DOHH2 (cell line): Measurements from ENCODE around the gene ACTR5.

ENCODE experiments used
- H3F3A ChIP-seq: fragments of 200-600 bp; sonication (generic), shearing (Covaris generic); 2 replicates; pipeline ENCODE4 v1.6.0; 2016; ENCODE audit warnings: antibody characterized with exemption, mild to moderate bottlenecking; ENCODE audit not compliant: control insufficient read depth, insufficient read depth
- H3K27ac ChIP-seq: fragments of 200-600 bp; sonication (generic); 2 replicates; pipeline ENCODE4 v1.5.1; 2014; ENCODE audit warnings: low read depth, mild to moderate bottlenecking, low read length, moderate library complexity
- H3K27me3 ChIP-seq: fragments of 200-600 bp; sonication (generic); 2 replicates; pipeline ENCODE4 v1.6.1; 2014; ENCODE audit warnings: mild to moderate bottlenecking, low read length, mixed read lengths; ENCODE audit not compliant: control insufficient read depth
- H3K36me3 ChIP-seq: fragments of 200-600 bp; sonication (generic); 2 replicates; pipeline ENCODE4 v1.6.1; 2014; ENCODE audit warnings: mild to moderate bottlenecking, low read length, moderate library complexity, mixed read lengths; ENCODE audit not compliant: control insufficient read depth
- H3K4me1 ChIP-seq: fragments of 200-600 bp; sonication (generic); 2 replicates; pipeline ENCODE4 v1.6.1; 2014; ENCODE audit warnings: mild to moderate bottlenecking, low read length, mixed read lengths; ENCODE audit not compliant: control insufficient read depth
- H3K4me2 ChIP-seq: fragments of 200-600 bp; sonication (generic); 2 replicates; pipeline ENCODE4 v1.6.0; 2014; ENCODE audit warnings: mild to moderate bottlenecking, low read length, moderate library complexity
- H3K4me3 ChIP-seq: fragments of 200-600 bp; sonication (generic); 2 replicates; pipeline ENCODE4 v1.5.1; 2014; ENCODE audit warnings: mild to moderate bottlenecking, low read length, mixed read lengths
- H3K79me2 ChIP-seq: fragments of 200-600 bp; sonication (generic); 2 replicates; pipeline ENCODE4 v1.6.1; 2014; ENCODE audit warnings: mild to moderate bottlenecking, low read length, mixed read lengths; ENCODE audit not compliant: control insufficient read depth
- H3K9me2 ChIP-seq: fragments of 200-600 bp; sonication (generic); replicated peaks from 2 replicates; pipeline ENCODE4 v1.6.1; 2014; ENCODE audit warnings: mild to moderate bottlenecking, low read length, mixed read lengths; ENCODE audit not compliant: control insufficient read depth
- H3K9me3 ChIP-seq: fragments of 200-600 bp; sonication (generic); 2 replicates; pipeline ENCODE4 v1.6.1; 2014; ENCODE audit warnings: antibody characterized with exemption, low read length, mixed read lengths; ENCODE audit not compliant: control insufficient read depth, insufficient read depth
- H4K20me1 ChIP-seq: fragments of 200-600 bp; sonication (generic); 2 replicates; pipeline ENCODE4 v1.6.0; 2014; ENCODE audit warnings: low read depth, mild to moderate bottlenecking, antibody characterized with exemption, low read length, moderate library complexity; ENCODE audit not compliant: control insufficient read depth, insufficient read depth
- EZH2phosphoT487 ChIP-seq: fragments of 200-600 bp; sonication (generic); IDR thresholded peaks from 2 replicates; pipeline ENCODE4 v1.6.1; 2017; ENCODE audit warnings: borderline replicate concordance, mild to moderate bottlenecking, antibody characterized with exemption, low read length, moderate library complexity, mixed read lengths
- TF ChIP-seq, protein P1 (sequence below): fragments of 200-600 bp; sonication (generic); IDR thresholded peaks from one replicate; pipeline ENCODE4 v1.5.1; 2014; ENCODE audit warnings: antibody characterized with exemption, mild to moderate bottlenecking, low read depth, low read length; ENCODE audit not compliant: poor library complexity, severe bottlenecking

Gene ACTR5

DNA sequence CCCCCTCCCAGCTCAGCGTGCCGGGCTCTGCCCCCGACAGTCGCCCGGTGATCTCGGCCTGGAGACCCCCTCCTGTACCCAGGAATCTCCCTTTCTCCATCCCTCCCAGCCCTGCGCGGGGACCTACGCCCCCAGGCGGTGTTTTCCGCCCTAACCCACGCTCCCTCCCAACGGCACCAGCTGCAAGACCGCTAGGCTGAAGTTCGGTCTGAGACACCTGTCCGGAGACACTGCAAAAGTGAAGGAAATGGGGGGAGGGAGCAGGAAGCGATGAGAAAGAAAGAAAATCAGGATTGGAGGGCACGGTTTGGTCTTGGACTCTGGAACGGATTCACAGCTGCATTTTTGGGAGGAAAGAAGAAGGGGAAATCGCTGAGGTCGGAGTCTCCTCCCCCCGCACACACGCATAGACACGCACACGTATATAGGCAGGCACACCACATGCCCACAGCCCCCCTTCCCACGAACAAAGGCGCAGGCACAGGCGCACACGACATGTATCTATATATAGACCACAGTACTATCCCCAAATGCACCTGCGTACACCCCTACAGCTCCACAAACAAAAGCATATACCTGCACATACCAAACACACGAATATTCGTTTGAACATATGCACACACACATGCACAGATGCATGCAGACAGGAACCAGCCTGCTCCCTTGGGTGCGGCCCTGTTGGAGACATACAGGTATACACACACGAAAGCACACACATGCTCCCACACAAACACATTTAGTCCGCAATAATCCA lies 22.9 kb upstream of the ACTR5 start:
- H3K4me3 ChIP-seq: peak overlapping the region; percentile 26

DNA sequence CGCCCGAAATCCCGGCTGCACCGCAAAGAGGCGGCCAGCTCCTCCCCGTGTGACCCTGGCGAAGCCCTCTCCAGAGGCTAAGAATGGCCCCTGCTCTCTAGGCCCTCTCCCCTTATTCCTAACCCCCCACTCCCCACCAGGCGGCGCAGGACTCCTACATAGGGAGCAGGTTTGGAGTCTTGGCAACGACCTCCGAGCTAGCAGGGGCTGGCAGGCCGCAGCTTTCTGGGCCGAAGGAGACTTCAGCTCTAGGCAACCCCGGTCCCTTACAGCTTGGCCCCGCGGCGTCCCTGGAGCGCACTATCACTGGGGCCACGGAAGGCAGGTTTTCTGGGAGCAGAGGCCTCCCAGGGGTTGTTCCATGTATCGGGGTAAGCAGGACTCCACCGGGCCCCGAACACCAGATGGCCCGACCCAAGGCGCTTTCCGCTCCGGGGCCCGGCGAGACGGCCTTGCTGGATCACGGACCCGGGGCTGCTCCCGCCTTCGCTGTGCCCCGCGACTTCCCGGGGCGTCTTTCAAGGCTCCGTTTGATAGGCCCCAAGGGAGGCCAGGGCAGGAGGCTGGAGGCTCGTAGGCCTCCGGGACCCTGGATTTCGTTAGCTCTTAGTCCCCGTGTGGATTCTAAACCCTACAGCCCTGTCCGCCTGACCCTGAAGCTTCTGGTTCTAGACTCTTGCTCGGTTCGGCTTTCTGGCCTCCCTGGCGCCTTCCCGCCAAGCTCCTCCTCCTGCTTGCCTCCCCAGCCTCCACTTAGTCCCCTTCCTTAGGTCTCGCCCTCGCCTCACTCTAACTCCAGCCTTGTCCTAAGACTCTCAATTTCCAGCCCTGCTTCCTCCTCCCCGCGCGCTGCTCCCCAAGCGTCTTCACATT lies 22.1 kb upstream of the ACTR5 start:
- TF ChIP-seq, protein P1, sequence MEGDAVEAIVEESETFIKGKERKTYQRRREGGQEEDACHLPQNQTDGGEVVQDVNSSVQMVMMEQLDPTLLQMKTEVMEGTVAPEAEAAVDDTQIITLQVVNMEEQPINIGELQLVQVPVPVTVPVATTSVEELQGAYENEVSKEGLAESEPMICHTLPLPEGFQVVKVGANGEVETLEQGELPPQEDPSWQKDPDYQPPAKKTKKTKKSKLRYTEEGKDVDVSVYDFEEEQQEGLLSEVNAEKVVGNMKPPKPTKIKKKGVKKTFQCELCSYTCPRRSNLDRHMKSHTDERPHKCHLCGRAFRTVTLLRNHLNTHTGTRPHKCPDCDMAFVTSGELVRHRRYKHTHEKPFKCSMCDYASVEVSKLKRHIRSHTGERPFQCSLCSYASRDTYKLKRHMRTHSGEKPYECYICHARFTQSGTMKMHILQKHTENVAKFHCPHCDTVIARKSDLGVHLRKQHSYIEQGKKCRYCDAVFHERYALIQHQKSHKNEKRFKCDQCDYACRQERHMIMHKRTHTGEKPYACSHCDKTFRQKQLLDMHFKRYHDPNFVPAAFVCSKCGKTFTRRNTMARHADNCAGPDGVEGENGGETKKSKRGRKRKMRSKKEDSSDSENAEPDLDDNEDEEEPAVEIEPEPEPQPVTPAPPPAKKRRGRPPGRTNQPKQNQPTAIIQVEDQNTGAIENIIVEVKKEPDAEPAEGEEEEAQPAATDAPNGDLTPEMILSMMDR: peak; percentile 55
- TF ChIP-seq EZH2phosphoT487: no peak
- peaks cover 45% of the 10 kb centered on the region for H3K27me3 ChIP-seq
- peaks cover 28% of the 10 kb centered on the region for H3K4me1 ChIP-seq
- no peaks in the 10 kb centered on the region for H3F3A ChIP-seq
- H3K4me3 ChIP-seq: peak overlapping the region; percentile 26; the same call in 1 of the 2 replicates
- no peaks in the 10 kb centered on the region for H4K20me1 ChIP-seq
- H3K9me3 ChIP-seq: no peaks in the 10 kb centered on the region
- no peak overlapping the region for H3K27ac ChIP-seq
- H3K4me2 ChIP-seq: peak overlapping the region; percentile 34
- H3K79me2 ChIP-seq: no peaks in the 10 kb centered on the region
- H3K9me2 ChIP-seq: no peaks in the 10 kb centered on the region
- H3K36me3 ChIP-seq: no peaks in the 10 kb centered on the region

More for the DNA sequence above, 22.9 kb upstream of the ACTR5 start:
- Histone ChIP-seq H3K27ac (no peak overlapping the region), H3K4me1 (peaks cover 24% of the 10 kb centered on the region), H4K20me1 (no peaks in the 10 kb centered on the region), H3K9me3 (no peaks in the 10 kb centered on the region), H3K36me3 (no peaks in the 10 kb centered on the region), H3K27me3 (peaks cover 44% of the 10 kb centered on the region), H3F3A (no peaks in the 10 kb centered on the region), H3K9me2 (no peaks in the 10 kb centered on the region), H3K4me2 (peak overlapping the region; percentile 34), H3K79me2 (no peaks in the 10 kb centered on the region)
- TF ChIP-seq, protein P1: peak; percentile 44
- no peak for TF ChIP-seq EZH2phosphoT487

DNA sequence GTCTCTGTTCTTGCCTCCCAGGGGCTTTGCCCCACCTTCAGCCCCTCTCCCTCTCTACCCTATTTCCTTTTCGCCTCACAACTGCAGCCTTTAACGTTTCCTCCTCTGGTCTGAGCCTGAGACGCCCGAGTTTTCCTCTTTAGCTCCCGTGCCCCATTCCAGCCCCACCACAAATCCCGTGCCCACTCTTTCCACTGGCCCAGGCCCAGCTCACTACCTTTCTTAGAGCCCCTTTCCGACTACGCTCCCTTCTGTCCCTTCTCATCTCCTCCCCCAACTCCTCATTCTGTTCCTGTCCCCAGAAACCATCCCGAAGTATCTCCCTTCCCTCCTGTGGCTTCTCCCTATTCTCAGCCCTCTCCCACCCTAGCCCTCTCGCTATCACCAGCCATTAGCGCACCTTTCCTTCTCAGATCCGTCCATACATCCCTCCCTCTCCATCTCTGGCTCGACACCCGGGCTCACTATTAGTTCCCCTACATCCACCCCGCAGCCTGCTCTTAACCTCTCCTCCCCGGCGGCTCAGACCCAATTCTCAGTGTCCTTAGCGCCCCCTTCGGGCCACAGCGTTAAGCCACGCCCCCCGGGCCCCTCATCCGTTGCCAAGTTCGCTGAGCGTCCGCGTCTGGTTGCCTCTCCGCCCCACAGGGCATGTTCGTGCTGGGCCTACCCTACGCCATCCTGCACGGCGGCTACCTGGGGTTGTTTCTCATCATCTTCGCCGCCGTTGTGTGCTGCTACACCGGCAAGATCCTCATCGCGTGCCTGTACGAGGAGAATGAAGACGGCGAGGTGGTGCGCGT lies 21.3 kb upstream of the ACTR5 start:
- Histone ChIP-seq H3K79me2 (no peaks in the 10 kb centered on the region), H4K20me1 (no peaks in the 10 kb centered on the region), H3K4me1 (peaks cover 32% of the 10 kb centered on the region), H3K4me3 (no peak overlapping the region), H3K9me3 (no peaks in the 10 kb centered on the region), H3F3A (no peaks in the 10 kb centered on the region), H3K9me2 (no peaks in the 10 kb centered on the region), H3K36me3 (no peaks in the 10 kb centered on the region), H3K27ac (no peak overlapping the region), H3K4me2 (no peak overlapping the region), H3K27me3 (peaks cover 44% of the 10 kb centered on the region)
- no peak for TF ChIP-seq EZH2phosphoT487
- TF ChIP-seq, protein P1: peak; percentile 51
